A549 (cell line): ENCODE data around the gene RNF133.
"Not testable (repeated sequence)": the region's sequence is repeated elsewhere in the genome, so short reads cannot be mapped to it uniquely, and the experiment has no call there.

ENCODE experiments used
- FOSB ChIP-seq: fragments of 250-450 bp; sonication (Bioruptor Pico); IDR thresholded peaks from 2 replicates; pipeline ENCODE4 v1.5.0; 2020; ENCODE audit warnings: mild to moderate bottlenecking, moderate library complexity
- POLR2A ChIP-seq: IDR thresholded peaks from 2 replicates; pipeline ENCODE4 v1.6.1; 2012; ENCODE audit warnings: mild to moderate bottlenecking, low read length
- RFX5 ChIP-seq: fragments of 450-650 bp; IDR thresholded peaks from 2 replicates; pipeline ENCODE4 v1.7.1; 2014; ENCODE audit warnings: antibody characterized with exemption, mild to moderate bottlenecking, moderate library complexity
- SMC3 ChIP-seq: fragments of >200 bp; sonication (Bioruptor Twin); formaldehyde crosslinking; IDR thresholded peaks from 3 replicates; pipeline ENCODE4 v1.6.1; 2018; ENCODE audit warnings: inconsistent platforms
- ZNF302 ChIP-seq: fragments of 250-450 bp; sonication (Bioruptor Pico); IDR thresholded peaks from 2 replicates; pipeline ENCODE4 v1.9.0; 2021; ENCODE audit warnings: inconsistent platforms, mild to moderate bottlenecking, moderate library complexity
- TF ChIP-seq, protein P1 (sequence below): fragments of >200 bp; sonication (Bioruptor Twin); formaldehyde crosslinking; IDR thresholded peaks from 3 replicates; pipeline ENCODE4 v1.5.1; 2016

DNA sequence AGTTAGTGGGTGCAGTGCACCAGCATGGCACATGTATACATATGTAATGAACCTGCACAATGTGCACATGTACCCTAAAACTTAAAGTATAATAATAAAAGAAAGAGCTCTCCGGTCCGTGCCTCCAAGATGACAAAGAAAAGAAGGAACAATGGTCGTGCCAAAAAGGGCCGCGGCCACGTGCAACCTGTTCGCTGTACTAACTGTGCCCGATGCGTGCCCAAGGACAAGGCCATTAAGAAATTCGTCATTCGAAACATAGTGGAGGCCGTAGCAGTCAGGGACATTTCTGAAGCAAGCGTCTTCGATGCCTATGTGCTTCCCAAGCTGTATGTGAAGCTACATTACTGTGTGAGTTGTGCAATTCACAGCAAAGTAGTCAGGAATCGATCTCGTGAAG is 17.7 kb downstream of the RNF133 start:
- TF ChIP-seq POLR2A; ZNF302 (CRISPR knock-in tag); FOSB; SMC3; RFX5: not testable (repeated sequence)
- TF ChIP-seq, protein P1, sequence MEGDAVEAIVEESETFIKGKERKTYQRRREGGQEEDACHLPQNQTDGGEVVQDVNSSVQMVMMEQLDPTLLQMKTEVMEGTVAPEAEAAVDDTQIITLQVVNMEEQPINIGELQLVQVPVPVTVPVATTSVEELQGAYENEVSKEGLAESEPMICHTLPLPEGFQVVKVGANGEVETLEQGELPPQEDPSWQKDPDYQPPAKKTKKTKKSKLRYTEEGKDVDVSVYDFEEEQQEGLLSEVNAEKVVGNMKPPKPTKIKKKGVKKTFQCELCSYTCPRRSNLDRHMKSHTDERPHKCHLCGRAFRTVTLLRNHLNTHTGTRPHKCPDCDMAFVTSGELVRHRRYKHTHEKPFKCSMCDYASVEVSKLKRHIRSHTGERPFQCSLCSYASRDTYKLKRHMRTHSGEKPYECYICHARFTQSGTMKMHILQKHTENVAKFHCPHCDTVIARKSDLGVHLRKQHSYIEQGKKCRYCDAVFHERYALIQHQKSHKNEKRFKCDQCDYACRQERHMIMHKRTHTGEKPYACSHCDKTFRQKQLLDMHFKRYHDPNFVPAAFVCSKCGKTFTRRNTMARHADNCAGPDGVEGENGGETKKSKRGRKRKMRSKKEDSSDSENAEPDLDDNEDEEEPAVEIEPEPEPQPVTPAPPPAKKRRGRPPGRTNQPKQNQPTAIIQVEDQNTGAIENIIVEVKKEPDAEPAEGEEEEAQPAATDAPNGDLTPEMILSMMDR: not testable (repeated sequence)
